ENCODE results near the gene XRCC3. TPM values are rescaled to one million over a fixed set of nuclear protein-coding genes. Genes with fewer than 3 reads are reported as not detected.

Gene XRCC3
- total and polyA plus RNA-seq, 10 of the 15 experiments (the other 5 are each of a cell fraction or from before 2014, with no cell fraction given): 0.37 to 52.0 (median 26.8) TPM

GRCh38 chr14:103654619-103655018 is 60.6 kb downstream of the XRCC3 start:
- Histone ChIP-seq H3K9ac (ENCODE audit: control insufficient read depth, insufficient read depth, low read length) (no peak overlapping the region), H3K27ac (ENCODE audit: control insufficient read depth, insufficient read depth) (no peak overlapping the region), H2AFZ (ENCODE audit: control insufficient read depth, low read depth, low read length) (no peak overlapping the region), H3K4me1 (ENCODE audit: control insufficient read depth, insufficient read depth, low read length) (peaks cover 4% of the 10 kb centered on the region), H3K79me2 (ENCODE audit: control insufficient read depth, insufficient read depth, low read length) (peaks cover 12% of the 10 kb centered on the region), H3K4me3 (no peak overlapping the region), H3K9me3 (replicated peaks; ENCODE audit: control insufficient read depth, insufficient read depth, low read length) (no peaks in the 10 kb centered on the region), H3K36me3 (ENCODE audit: control insufficient read depth in 2 of 2, insufficient read depth in 2 of 2, low read length in 1 of 2) (peaks cover 8 to 30% of the 10 kb centered on the region in 2 experiments), H3K4me2 (ENCODE audit: control insufficient read depth, insufficient read depth) (no peak overlapping the region), H4K20me1 (ENCODE audit: control insufficient read depth, insufficient read depth) (peaks cover 3% of the 10 kb centered on the region; the same call in 1 of the 2 replicates), H3K27me3 (replicated peaks in 1 of 2; ENCODE audit: control insufficient read depth in 2 of 2, insufficient read depth in 2 of 2, low read length in 1 of 2) (no peaks in the 10 kb centered on the region)
- WGBS (ENCODE audit: insufficient coverage, insufficient replicate concordance, low lambda C conversion rate, missing lambda C conversion rate): 97% methylated on average over 6 of the region's 6 CpGs
- BruUV-seq (replicated peaks): no TSS peak
- ATAC-seq (no peak), FAIRE-seq (no peak), DNase-seq (ENCODE audit: low read depth, low spot score) (no peak)
- in situ Hi-C loops (cut with MboI) (no loop called here), intact Hi-C loops (cut with micrococcal nuclease; ENCODE audit: unreplicated experiment) (no loop called here)
- TF ChIP-seq GATAD2B (conservative IDR thresholded peaks at IDR 0.05; ENCODE audit: low read depth) (no peak), CHD2 (IDR thresholded peaks at IDR 0.05; ENCODE audit: borderline replicate concordance, low read depth, low read length) (no peak), JUND (IDR thresholded peaks at IDR 0.05; ENCODE audit: low read depth, low read length) (no peak), SMARCA5 (IDR thresholded peaks at IDR 0.05) (no peak), CBX5 (IDR thresholded peaks at IDR 0.05; ENCODE audit: low read depth) (no peak), ASH2L (IDR thresholded peaks at IDR 0.05; ENCODE audit: borderline replicate concordance, low read depth) (no peak), CREB1 (IDR thresholded peaks at IDR 0.05; ENCODE audit: low read depth) (no peak), HCFC1 (IDR thresholded peaks at IDR 0.05; ENCODE audit: low read length) (no peak), YY1 (IDR thresholded peaks at IDR 0.05; ENCODE audit: low read depth, low read length) (no peak), CBFB (IDR thresholded peaks at IDR 0.05; ENCODE audit: low read depth) (no peak), MYC (IDR thresholded peaks at IDR 0.05; ENCODE audit: insufficient read depth, insufficient read length, insufficient replicate concordance, low read length, severe bottlenecking) (no peak), IKZF1 (conservative IDR thresholded peaks at IDR 0.05) (no peak), SKIL (IDR thresholded peaks at IDR 0.05; ENCODE audit: low read depth, poor library complexity, severe bottlenecking) (no peak), SP1 (IDR thresholded peaks at IDR 0.05; ENCODE audit: low read depth, low read length) (no peak), SRF (IDR thresholded peaks at IDR 0.05; ENCODE audit: low read depth in 2 of 2, low read length in 2 of 2) (no peak)
- POLR2A ChIA-PET: no interaction called here
- CTCF ChIA-PET: interaction anchor here (0.6 kb wide), 1 partner anchor 28 kb away, joined by 4 read pairs; no protein-coding TSS in a partner anchor
- SMC1A ChIA-PET (ENCODE audit: uncharacterized antibody, unreplicated experiment): no interaction called here
- RAD21 ChIA-PET (ENCODE audit: unreplicated experiment): no interaction called here
